HCT116 (cell line): ENCODE data around the gene COL8A2.

Experiments used
- EGR1 ChIP-seq: IDR thresholded peaks from 2 replicates; pipeline ENCODE4 v1.6.1; 2012; ENCODE audit warnings: low read depth
- EZH2 ChIP-seq: fragments of 200-600 bp; sonication (generic); IDR thresholded peaks from 2 replicates; pipeline ENCODE4 v1.6.1; 2017; ENCODE audit warnings: antibody characterized with exemption, mixed run types
- POLR2AphosphoS5 ChIP-seq: IDR thresholded peaks from 2 replicates; pipeline ENCODE4 v1.6.1; 2011; ENCODE audit warnings: mild to moderate bottlenecking, low read depth, low read length, moderate library complexity
- SIN3A ChIP-seq: IDR thresholded peaks from 2 replicates; pipeline ENCODE4 v1.6.1; 2012; ENCODE audit warnings: low read depth
- YY1 ChIP-seq: IDR thresholded peaks from 2 replicates; pipeline ENCODE4 v1.6.1; 2011; ENCODE audit warnings: low read length, low read depth, moderate library complexity, mild to moderate bottlenecking; ENCODE audit not compliant: insufficient replicate concordance; ENCODE audit errors: extremely low read depth
- ZNF274 ChIP-seq: fragments of 200-500 bp; sonication (Bioruptor generic); IDR thresholded peaks from 2 replicates; pipeline ENCODE4 v1.6.1; 2014; ENCODE audit warnings: mild to moderate bottlenecking, low read depth, low read length, inconsistent platforms
- TF ChIP-seq, protein P1 (sequence below): IDR thresholded peaks from 2 replicates; pipeline ENCODE4 v1.6.1; 2012; ENCODE audit warnings: low read depth
- TF ChIP-seq, protein P2 (sequence below), 3 experiments: fragments of 200-600 bp in 1 of 3; sonication (generic) in 1 of 3; IDR thresholded peaks in 2 of 3; conservative IDR thresholded peaks in 1 of 3; 2 replicates each; pipeline ENCODE4 v1.5.1; 2012 to 2017; ENCODE audit warnings: low read depth in 2 of 3, low read length in 2 of 3, antibody characterized with exemption in 1 of 3, borderline replicate concordance in 1 of 3, control low read depth in 1 of 3, mild to moderate bottlenecking in 1 of 3, mixed read lengths in 1 of 3, mixed run types in 1 of 3, moderate library complexity in 1 of 3; ENCODE audit not compliant: insufficient read depth in 1 of 3
- TF ChIP-seq, protein P3 (sequence below): IDR thresholded peaks from 2 replicates; pipeline ENCODE4 v1.6.1; 2012

- TF ChIP-seq YY1 (no peak), POLR2AphosphoS5 (no peak), ZNF274 (no peak), EZH2 (no peak), SIN3A (no peak), EGR1 (no peak)
- TF ChIP-seq, protein P1, sequence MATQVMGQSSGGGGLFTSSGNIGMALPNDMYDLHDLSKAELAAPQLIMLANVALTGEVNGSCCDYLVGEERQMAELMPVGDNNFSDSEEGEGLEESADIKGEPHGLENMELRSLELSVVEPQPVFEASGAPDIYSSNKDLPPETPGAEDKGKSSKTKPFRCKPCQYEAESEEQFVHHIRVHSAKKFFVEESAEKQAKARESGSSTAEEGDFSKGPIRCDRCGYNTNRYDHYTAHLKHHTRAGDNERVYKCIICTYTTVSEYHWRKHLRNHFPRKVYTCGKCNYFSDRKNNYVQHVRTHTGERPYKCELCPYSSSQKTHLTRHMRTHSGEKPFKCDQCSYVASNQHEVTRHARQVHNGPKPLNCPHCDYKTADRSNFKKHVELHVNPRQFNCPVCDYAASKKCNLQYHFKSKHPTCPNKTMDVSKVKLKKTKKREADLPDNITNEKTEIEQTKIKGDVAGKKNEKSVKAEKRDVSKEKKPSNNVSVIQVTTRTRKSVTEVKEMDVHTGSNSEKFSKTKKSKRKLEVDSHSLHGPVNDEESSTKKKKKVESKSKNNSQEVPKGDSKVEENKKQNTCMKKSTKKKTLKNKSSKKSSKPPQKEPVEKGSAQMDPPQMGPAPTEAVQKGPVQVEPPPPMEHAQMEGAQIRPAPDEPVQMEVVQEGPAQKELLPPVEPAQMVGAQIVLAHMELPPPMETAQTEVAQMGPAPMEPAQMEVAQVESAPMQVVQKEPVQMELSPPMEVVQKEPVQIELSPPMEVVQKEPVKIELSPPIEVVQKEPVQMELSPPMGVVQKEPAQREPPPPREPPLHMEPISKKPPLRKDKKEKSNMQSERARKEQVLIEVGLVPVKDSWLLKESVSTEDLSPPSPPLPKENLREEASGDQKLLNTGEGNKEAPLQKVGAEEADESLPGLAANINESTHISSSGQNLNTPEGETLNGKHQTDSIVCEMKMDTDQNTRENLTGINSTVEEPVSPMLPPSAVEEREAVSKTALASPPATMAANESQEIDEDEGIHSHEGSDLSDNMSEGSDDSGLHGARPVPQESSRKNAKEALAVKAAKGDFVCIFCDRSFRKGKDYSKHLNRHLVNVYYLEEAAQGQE: no peak
- TF ChIP-seq, protein P2, sequence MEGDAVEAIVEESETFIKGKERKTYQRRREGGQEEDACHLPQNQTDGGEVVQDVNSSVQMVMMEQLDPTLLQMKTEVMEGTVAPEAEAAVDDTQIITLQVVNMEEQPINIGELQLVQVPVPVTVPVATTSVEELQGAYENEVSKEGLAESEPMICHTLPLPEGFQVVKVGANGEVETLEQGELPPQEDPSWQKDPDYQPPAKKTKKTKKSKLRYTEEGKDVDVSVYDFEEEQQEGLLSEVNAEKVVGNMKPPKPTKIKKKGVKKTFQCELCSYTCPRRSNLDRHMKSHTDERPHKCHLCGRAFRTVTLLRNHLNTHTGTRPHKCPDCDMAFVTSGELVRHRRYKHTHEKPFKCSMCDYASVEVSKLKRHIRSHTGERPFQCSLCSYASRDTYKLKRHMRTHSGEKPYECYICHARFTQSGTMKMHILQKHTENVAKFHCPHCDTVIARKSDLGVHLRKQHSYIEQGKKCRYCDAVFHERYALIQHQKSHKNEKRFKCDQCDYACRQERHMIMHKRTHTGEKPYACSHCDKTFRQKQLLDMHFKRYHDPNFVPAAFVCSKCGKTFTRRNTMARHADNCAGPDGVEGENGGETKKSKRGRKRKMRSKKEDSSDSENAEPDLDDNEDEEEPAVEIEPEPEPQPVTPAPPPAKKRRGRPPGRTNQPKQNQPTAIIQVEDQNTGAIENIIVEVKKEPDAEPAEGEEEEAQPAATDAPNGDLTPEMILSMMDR (IDR thresholded peaks at IDR 0.05 in 2 of 3, conservative IDR thresholded peaks at IDR 0.05 in 1 of 3; ENCODE audit: borderline replicate concordance in 1 of 3, insufficient read depth in 1 of 3, low read depth in 2 of 3, low read length in 2 of 3): no peak
- TF ChIP-seq, protein P3, sequence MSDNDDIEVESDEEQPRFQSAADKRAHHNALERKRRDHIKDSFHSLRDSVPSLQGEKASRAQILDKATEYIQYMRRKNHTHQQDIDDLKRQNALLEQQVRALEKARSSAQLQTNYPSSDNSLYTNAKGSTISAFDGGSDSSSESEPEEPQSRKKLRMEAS: no peak
These were observed 39.1 kb downstream of the COL8A2 start for GRCh38 chr1:36085686-36086526.
